Activated naive CD4-positive, alpha-beta T cell (primary cell): ENCODE data around the gene RNF130.
"Not testable (repeated sequence)": the region's sequence is repeated elsewhere in the genome, so short reads cannot be mapped to it uniquely, and the experiment has no call there.

ENCODE experiments used
- DNase-seq, 4 experiments: peaks; one replicate each; lab custom pipeline; 2025; lab: John Stamatoyannopoulos, UW

RNF130 gene

GRCh38 chr5:179974246-179974945, 97.2 kb downstream of the RNF130 start:
- no peak for DNase-seq

- no peak for DNase-seq
These were observed 98.2 kb downstream of the RNF130 start for GRCh38 chr5:179973391-179973790.

GRCh38 chr5:179969110-179969509, 102.4 kb downstream of the RNF130 start:
- no peak for DNase-seq

GRCh38 chr5:179967489-179967888, 104.1 kb downstream of the RNF130 start:
- DNase-seq, result no peak

- DNase-seq, result no peak
These were observed 107.5 kb downstream of the RNF130 start for GRCh38 chr5:179964015-179964414.

- DNase-seq, result no peak
These were observed 108.2 kb downstream of the RNF130 start for GRCh38 chr5:179963375-179963774.

- DNase-seq, result no peak
These were observed 111.2 kb downstream of the RNF130 start for GRCh38 chr5:179960204-179960831.

GRCh38 chr5:179959641-179960040, 111.9 kb downstream of the RNF130 start:
- DNase-seq, result no peak

- DNase-seq, result not testable (repeated sequence)
These were observed 112.4 kb downstream of the RNF130 start for GRCh38 chr5:179959118-179959517.

- no peak for DNase-seq
These were observed 115.9 kb downstream of the RNF130 start for GRCh38 chr5:179955630-179956029.

- no peak for DNase-seq
These were observed 116.5 kb downstream of the RNF130 start for GRCh38 chr5:179955062-179955461.

- no peak for DNase-seq
These were observed 117.1 kb downstream of the RNF130 start for GRCh38 chr5:179954434-179954833.

- no peak for DNase-seq
These were observed 117.6 kb downstream of the RNF130 start for GRCh38 chr5:179953987-179954386.

- DNase-seq, result no peak
These were observed 134.4 kb downstream of the RNF130 start for GRCh38 chr5:179936976-179937681.

GRCh38 chr5:179930788-179931473, 140.6 kb downstream of the RNF130 start:
- no peak for DNase-seq

- DNase-seq, result no peak
These were observed 143.7 kb downstream of the RNF130 start for GRCh38 chr5:179927824-179928223.

GRCh38 chr5:179926657-179927056, 144.9 kb downstream of the RNF130 start:
- no peak for DNase-seq

GRCh38 chr5:179923436-179923835, 148.1 kb downstream of the RNF130 start:
- no peak for DNase-seq

- DNase-seq, result no peak
These were observed 151.4 kb downstream of the RNF130 start for GRCh38 chr5:179920175-179920574.

GRCh38 chr5:179919487-179920060, 152.0 kb downstream of the RNF130 start:
- DNase-seq, result no peak

GRCh38 chr5:179918742-179919486, 152.6 kb downstream of the RNF130 start:
- no peak for DNase-seq
